Measurements from ENCODE around the gene NUMA1.

DNA sequence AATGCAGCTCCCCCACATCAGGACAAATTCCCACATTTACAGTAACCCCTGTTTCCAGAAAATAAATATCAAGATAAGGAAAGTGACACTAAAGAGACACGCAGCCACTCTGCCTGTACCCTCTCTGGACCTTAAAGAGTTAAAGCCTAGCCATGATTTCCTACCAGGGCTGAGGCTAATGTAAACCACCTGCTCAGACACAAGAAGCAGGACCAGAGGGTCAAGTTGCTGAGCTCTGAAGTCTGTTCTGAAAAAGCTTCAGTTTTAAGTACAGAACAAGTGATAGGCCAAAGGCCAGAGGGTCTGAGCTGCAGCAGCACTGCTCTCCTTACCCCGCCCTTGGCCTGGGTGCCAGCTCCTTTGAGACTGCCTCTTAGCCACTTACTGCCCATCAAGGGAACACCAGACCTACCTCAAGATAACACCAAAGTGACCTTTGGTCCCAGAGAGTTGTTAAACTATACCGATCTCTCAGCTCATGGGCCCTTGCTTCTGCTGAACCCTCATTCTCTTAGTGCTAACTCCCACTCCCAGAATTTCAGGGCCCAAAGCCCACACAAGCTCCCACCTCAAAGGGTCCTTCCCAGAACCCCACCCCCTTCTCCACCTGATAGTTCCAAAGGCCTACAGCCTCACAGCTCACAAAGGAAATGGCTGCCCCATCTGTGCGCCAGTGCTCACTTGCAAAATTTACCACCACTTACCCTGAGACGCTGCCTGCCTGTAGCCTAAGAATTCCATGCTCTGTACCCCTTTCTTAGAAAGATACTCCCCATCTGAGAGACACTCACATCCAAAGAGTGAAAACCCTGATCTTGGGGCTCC lies 41.1 kb downstream of the NUMA1 start:
- no peak for TF ChIP-seq ZNF140 (CRISPR knock-in tag; IDR thresholded peaks at IDR 0.05)
- TF ChIP-seq ELF1 (tag; IDR thresholded peaks at IDR 0.05), result no peak
- TF ChIP-seq, protein P1, sequence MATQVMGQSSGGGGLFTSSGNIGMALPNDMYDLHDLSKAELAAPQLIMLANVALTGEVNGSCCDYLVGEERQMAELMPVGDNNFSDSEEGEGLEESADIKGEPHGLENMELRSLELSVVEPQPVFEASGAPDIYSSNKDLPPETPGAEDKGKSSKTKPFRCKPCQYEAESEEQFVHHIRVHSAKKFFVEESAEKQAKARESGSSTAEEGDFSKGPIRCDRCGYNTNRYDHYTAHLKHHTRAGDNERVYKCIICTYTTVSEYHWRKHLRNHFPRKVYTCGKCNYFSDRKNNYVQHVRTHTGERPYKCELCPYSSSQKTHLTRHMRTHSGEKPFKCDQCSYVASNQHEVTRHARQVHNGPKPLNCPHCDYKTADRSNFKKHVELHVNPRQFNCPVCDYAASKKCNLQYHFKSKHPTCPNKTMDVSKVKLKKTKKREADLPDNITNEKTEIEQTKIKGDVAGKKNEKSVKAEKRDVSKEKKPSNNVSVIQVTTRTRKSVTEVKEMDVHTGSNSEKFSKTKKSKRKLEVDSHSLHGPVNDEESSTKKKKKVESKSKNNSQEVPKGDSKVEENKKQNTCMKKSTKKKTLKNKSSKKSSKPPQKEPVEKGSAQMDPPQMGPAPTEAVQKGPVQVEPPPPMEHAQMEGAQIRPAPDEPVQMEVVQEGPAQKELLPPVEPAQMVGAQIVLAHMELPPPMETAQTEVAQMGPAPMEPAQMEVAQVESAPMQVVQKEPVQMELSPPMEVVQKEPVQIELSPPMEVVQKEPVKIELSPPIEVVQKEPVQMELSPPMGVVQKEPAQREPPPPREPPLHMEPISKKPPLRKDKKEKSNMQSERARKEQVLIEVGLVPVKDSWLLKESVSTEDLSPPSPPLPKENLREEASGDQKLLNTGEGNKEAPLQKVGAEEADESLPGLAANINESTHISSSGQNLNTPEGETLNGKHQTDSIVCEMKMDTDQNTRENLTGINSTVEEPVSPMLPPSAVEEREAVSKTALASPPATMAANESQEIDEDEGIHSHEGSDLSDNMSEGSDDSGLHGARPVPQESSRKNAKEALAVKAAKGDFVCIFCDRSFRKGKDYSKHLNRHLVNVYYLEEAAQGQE (IDR thresholded peaks at IDR 0.05; ENCODE audit: borderline replicate concordance), result no peak
- TF ChIP-seq, protein P1 (CRISPR knock-in tag; IDR thresholded peaks at IDR 0.05; ENCODE audit: low read depth), result no peak
- no peak for TF ChIP-seq BMI1 (IDR thresholded peaks at IDR 0.05; ENCODE audit: low read length)
- TF ChIP-seq, protein P2, sequence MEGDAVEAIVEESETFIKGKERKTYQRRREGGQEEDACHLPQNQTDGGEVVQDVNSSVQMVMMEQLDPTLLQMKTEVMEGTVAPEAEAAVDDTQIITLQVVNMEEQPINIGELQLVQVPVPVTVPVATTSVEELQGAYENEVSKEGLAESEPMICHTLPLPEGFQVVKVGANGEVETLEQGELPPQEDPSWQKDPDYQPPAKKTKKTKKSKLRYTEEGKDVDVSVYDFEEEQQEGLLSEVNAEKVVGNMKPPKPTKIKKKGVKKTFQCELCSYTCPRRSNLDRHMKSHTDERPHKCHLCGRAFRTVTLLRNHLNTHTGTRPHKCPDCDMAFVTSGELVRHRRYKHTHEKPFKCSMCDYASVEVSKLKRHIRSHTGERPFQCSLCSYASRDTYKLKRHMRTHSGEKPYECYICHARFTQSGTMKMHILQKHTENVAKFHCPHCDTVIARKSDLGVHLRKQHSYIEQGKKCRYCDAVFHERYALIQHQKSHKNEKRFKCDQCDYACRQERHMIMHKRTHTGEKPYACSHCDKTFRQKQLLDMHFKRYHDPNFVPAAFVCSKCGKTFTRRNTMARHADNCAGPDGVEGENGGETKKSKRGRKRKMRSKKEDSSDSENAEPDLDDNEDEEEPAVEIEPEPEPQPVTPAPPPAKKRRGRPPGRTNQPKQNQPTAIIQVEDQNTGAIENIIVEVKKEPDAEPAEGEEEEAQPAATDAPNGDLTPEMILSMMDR (IDR thresholded peaks at IDR 0.05 in 2 of 3, conservative IDR thresholded peaks at IDR 0.05 in 1 of 3; ENCODE audit: insufficient read depth in 2 of 3, low read depth in 1 of 3, low read length in 3 of 3), result no peak

Measured in K562 (cell line).